HG03575 (cell line): ENCODE measurements around the gene CBR1.
"Not testable (repeated sequence)": the region's sequence is repeated elsewhere in the genome, so short reads cannot be mapped to it uniquely, and the experiment has no call there.

Experiments
- ATAC-seq: cut with Tn5 transposase; IDR thresholded peaks from one replicate; pipeline ENCODE4 v1.9.1; 2021; ENCODE audit not compliant: unreplicated experiment, insufficient number of reproducible peaks, low FRiP score; ENCODE audit errors: extremely low read depth

The CBR1 gene

DNA sequence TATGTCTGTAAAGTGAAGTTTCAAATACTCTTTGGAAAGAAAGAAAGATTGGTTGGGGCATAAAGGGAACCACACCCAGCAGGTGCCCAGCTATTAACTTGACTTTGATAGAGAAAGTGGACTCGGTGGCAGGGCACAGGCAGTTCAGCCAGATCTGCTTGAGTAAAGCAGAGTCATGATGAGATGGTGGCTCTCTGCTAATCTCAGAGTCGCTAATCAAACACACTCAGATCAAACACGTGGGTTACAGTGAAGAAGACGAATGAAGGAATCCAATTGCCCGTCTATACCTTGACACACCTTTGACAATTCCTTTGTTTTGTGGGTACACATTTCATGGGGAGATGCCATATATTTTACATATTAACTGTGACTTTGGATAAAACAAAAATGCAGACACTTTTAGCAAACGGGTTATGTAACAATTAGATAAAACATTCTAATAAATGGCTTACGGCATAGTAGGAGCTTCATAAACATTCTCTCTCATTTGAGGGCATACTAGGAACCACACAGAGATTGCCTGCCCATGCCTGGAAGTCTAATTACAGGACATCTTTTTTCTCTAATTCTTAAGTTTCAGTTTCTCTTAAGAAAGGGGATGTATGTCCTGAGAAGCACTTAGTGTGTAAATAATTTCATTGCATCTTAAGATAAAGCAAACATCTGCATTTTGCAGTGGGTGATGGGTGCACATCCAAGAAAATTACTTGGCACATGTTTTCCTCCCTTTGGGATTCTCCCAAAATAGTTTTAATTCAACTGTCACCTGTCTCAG, 7.2 kb downstream of the CBR1 start:
- no peak for ATAC-seq

DNA sequence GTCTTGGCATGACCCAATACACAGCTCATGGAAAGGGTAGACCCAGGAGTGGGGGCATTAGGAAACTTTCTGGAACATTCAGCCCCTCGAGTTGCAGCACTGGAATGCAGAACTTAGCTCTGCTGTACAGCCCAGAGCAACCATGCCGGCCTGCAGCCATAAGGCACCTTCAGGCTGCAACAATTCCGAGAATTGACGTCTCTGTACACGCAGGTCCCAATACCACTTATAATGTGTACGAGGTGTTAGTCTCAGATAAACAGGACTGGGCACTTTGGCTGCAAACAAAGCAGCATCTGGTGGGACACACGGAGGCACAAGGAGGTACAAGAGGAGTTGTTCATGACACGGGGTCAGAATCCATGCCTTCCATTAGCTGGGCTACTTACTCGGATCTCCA, 7.9 kb downstream of the CBR1 start:
- ATAC-seq: no peak

DNA sequence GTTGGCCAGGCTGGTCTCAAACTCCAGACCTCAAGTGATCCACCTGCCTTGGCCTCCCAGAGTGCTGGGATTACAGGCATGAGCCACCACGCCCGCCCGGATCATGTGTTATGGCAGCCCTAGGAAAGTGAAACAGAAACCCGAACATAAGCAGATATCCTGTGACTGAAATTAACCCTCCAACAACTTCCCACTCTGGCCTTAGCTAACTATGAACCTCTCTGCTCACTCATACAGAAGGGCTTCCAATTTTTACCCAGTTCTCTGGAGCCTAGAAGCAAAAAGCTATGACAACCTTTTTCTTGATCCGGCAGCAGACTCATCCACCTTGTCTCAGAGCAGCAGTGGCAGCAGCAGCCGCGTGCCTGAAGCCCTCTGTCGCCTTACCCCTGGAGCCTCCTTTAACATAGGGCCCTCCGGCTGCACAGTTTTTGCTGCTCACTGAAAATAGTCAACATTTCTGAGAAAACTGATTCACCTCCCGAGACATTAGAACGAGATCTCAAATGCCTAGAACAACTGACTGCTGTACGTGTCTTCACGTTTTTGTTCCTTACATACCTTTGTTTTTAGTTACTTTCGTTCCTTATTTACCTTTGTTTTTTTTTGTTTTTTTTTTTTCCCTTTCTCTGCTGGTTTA, 9.3 kb downstream of the CBR1 start:
- no peak for ATAC-seq

- no peak for ATAC-seq
Measured at GRCh38 chr21:36079671-36080070, 9.8 kb downstream of the CBR1 start.

GRCh38 chr21:36080386-36080785, 10.6 kb downstream of the CBR1 start:
- no peak for ATAC-seq

GRCh38 chr21:36082237-36082664, 12.4 kb downstream of the CBR1 start:
- ATAC-seq: no peak

- no peak for ATAC-seq
Measured at GRCh38 chr21:36087362-36088138, 17.7 kb downstream of the CBR1 start.

DNA sequence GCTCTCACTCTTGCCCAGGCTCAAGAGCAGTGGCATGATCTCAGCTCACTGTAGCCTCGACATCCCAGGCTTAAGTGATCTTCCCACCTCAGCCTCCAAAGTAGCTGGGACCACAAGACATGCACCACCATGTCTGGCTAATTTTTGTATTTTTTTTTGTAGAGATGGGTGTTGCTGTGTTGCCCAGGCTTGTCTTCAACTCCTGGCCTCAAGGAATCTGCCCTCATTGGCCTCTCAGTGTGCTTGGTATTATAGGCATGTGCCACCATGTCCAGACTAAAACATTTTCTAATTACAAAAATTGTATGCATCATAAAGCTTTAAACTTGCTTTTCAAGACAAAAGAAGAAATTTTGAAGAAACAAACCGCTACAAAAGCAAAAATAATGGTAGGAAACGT, 20.1 kb downstream of the CBR1 start:
- ATAC-seq: no peak

DNA sequence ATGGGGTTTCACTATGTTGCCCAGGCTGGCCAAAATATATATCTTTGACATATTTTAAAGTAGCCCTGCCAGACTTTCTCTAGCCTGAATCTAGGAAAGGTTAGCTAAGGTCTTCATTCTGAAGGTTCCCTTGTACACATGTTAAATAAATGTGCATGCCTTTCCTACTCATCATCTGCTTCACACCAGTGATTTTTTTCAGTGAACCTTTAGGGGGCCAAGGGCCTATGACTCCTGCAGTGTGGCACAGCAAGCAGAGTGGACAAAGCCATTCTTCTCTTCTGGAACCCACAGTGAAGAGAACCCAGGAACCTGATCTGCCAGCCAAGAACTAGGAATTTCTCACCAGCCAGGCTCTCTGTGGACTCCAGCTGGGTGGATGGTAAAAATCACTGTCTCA, 22.9 kb downstream of the CBR1 start:
- ATAC-seq: no peak

GRCh38 chr21:36093512-36093911, 23.7 kb downstream of the CBR1 start:
- no peak for ATAC-seq

DNA sequence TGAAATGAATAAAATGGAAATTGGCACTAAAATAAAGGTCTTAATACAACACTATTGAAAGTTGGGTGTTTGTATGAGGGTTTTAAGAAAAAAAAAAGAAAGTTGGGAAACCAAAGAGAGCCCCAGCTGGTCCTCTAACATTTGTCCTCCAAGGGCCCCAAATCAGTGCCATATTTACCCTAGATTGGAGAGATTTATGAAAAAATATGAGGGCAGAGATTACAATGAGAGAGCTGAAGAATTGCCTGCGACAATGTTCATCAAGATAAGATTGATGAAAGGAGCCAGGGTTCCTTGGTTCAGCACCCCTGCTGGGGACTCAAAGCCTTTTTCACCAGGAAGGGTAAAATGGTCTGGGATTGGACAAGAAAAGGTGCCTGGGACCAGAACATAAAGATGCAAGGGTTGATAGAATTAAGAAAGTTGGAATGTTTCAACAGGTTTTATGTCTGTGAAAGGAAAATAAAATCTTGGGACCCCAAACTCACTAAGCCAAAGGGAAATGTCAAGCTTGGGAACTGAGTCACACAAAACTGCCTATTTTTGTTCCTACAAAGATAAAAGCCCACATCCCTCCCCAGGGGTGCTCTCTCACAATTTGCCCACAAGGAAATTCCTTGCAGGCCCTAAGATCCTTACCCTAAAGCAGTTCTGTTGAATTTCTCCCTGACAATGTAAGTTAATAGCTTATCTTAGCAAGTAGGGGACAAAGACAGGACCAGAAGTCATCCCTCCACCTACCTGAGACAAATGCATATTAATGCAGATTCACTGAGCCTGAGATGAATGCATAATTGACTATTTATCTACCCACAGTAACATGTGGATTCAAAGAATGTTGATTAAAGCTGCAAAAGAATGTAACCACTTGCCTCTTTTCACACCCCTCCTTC, 26.8 kb downstream of the CBR1 start:
- ATAC-seq: no peak

- peak; percentile 79 for ATAC-seq
Measured at GRCh38 chr21:36097427-36098181, 27.8 kb downstream of the CBR1 start.

DNA sequence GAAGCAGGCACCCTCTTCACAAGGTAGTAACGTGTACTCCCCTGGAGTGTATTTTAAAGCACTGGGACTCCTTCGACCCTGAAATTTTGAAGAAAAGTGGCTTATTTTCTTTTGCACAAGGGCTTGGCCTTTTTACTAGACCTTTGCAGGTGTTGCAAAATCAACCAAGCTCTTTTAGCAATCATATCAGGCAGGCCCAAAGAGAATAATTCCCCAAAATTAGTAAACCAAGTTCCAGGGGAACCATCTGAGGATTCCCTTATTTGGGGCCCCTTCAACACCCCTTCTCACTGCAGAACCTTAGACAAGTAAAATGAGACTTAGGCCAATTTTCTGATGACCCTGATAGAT, 28.3 kb downstream of the CBR1 start:
- no peak for ATAC-seq

GRCh38 chr21:36099000-36099399, 29.2 kb downstream of the CBR1 start:
- no peak for ATAC-seq

DNA sequence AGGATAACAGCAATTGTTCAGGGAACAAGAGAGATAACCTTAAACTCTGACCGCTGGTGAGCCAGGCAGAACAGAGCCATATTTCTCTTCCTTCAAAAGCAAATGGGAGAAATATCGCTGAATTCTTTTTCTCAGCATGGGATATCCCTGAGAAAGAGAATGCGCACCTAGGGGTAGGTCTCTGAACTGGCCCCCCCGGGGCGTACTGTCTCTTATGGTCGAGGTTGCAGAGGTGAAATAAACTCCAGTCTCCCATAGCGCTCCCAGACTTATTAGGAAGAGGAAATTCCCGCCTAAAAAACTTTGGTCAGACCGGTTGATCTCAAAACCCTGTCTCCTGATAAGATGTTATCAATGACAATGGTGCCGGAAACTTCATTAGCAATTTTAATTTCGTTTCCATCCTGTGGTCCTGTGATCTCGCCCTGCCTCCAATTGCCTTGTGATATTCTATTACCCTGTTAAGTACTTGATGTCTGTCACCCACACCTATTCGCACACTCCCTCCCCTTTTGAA, 29.9 kb downstream of the CBR1 start:
- not testable (repeated sequence) for ATAC-seq

DNA sequence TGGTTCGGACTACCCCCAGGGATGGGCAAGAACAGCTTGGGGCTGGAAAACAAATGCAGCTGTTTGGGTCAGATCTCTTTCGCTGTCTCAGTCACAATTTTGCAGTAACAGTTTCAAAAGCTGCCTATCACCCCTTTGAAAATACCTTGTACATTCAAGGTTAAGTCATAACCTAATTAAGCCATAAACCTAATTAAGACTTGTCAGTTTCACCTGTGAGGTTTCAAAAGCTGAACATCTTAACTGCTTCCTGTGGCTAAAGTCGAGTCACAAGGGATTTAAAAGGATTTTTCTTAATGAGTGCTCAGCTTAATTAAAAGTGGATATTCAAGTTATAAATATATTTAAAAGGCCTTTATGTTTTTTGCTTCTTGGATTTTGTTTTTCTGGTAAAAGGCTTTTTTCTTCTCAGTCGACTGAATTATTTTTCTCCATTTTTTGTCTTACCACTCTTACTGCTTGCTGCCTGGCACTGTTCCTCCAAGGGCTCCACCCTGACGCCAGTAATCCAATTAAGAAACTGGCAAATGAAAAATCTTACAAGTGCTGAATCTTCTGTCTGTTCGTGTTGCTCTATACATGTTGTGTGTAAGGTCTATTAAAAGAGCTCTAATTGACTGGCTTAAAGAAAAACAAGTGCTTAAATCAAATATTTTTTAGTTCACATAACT, 31.3 kb downstream of the CBR1 start:
- ATAC-seq: no peak

DNA sequence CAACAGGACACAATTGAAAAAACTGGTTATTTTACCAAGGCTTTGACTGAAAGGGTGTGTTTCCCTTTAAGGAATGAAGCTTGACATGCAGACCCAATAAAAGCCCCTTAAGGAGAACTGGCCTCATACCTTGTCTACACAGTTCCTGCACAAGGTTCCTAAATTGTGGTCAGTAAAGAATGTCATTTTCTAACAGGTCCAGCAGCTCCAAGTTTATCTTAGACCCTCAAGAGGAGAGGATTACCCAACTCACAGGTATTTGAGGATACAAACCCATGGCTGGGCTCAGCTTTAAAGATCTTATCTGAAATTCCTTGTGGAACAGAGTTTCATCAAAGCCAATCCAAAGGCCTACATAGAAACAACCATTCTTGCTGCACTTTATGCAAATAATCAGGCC, 33.6 kb downstream of the CBR1 start:
- no peak for ATAC-seq
